ENCODE measurements around the gene KCTD20.

KCTD20 gene

DNA sequence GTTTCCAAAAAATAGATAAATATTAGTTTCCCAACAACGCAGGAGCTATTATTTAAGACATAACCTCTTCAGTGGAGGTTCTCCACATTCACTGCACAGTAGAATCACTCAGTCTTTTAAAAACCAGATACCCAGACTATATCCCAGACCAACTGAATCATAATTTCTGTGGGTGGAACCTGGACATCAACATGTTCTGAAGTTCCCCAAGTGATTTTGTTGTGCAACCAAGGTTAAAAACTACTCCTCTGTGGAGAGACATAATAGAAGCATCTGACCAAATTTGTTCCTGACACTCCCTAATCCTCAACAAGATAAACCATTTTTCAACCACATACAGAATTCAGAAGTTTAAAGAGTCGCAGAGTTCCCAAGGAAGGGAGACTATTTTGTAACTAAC lies 62.2 kb downstream of the KCTD20 start:
- Histone ChIP-seq H3K27me3 (ENCODE audit: control insufficient read depth in 5 of 5, insufficient read depth in 4 of 5, low read length in 5 of 5) (no peaks in the 10 kb centered on the region), H3K4me3 (ENCODE audit: low read depth in 1 of 5, low read length in 5 of 5) (no peak overlapping the region), H3K4me1 (ENCODE audit: control insufficient read depth in 5 of 5, insufficient read depth in 5 of 5, low read length in 5 of 5) (peaks cover 0 to 25% (median 13%) of the 10 kb centered on the region in 5 donors), H3K36me3 (ENCODE audit: control insufficient read depth in 5 of 5, insufficient read depth in 5 of 5, low read length in 5 of 5) (peaks cover 15 to 44% (median 21%) of the 10 kb centered on the region in 5 donors), H3K9ac (ENCODE audit: low read length in 5 of 5) (no peak overlapping the region), H3K27ac (ENCODE audit: low read depth, low read length) (no peak overlapping the region), H3K9me3 (ENCODE audit: control insufficient read depth in 5 of 5, low read length in 5 of 5) (no peaks in the 10 kb centered on the region)

DNA sequence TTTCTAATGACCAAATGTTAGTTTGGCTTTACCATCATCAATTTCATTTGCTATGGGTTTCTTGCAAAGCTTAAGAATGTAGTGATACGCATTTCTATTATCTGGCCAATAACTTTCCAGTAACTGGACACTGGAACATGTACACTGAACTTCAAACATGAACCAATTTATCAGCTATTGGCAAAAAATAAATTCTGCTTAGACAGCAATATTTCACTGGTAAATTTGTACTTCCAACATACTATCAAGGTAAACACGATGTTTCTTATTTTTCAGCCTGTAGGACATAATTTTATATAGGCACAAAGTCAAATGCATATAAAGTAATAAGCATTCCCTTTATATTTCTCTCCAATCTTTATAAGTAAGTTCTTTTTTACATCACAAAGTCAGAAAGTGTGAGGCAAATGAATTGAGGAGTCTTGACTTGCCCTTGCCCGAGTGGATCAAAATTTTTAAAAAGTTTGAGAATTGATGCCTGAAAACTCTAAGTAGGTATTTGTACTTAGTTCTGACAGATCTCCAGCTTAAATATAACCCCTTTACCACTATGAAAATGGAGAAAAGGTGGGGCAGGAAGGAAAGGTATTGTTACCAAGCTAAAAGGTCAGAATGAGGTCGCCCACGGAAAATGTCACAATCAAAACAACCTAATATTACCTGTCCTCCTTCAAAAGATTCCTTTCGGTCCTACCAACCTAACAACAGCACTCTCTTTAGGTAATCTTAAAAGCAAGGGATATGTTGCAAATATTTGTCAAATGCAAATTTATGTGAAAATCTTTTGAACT lies 63.1 kb downstream of the KCTD20 start:
- Histone ChIP-seq H3K27me3 (ENCODE audit: control insufficient read depth in 5 of 5, insufficient read depth in 4 of 5, low read length in 5 of 5) (no peaks in the 10 kb centered on the region), H3K4me1 (ENCODE audit: control insufficient read depth in 5 of 5, insufficient read depth in 5 of 5, low read length in 5 of 5) (peaks cover 0 to 26% (median 20%) of the 10 kb centered on the region in 5 donors), H3K9ac (ENCODE audit: low read length in 5 of 5) (no peak overlapping the region), H3K36me3 (ENCODE audit: control insufficient read depth in 5 of 5, insufficient read depth in 5 of 5, low read length in 5 of 5) (peaks cover 18 to 53% (median 29%) of the 10 kb centered on the region in 5 donors), H3K4me3 (ENCODE audit: low read depth in 1 of 5, low read length in 5 of 5) (no peak overlapping the region), H3K27ac (ENCODE audit: low read depth, low read length) (no peak overlapping the region), H3K9me3 (ENCODE audit: control insufficient read depth in 5 of 5, low read length in 5 of 5) (no peaks in the 10 kb centered on the region)

DNA sequence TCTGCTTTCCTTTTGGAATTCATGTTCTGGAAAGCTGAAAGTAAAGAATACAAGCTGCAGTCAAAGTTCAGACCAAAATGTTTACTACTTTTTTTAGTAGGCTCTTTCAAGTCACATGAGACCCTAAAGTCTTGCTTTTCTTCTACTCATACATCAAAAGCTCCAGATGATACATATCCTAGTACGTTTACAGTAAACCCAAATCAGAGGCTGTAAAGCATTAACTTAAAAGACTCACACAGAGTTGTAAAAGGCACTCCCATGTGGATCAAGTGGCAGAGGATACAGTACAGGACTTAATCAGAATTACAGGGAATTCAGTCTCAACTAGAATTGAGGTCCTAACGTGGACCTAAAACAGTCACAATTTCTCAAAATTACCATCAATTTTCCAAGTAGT lies 63.8 kb downstream of the KCTD20 start:
- Histone ChIP-seq H3K4me1 (ENCODE audit: control insufficient read depth in 5 of 5, insufficient read depth in 5 of 5, low read length in 5 of 5) (peaks cover 0 to 26% (median 20%) of the 10 kb centered on the region in 5 donors), H3K9ac (ENCODE audit: low read length in 5 of 5) (no peak overlapping the region), H3K4me3 (ENCODE audit: low read depth in 1 of 5, low read length in 5 of 5) (no peak overlapping the region), H3K27me3 (ENCODE audit: control insufficient read depth in 5 of 5, insufficient read depth in 4 of 5, low read length in 5 of 5) (no peaks in the 10 kb centered on the region), H3K27ac (ENCODE audit: low read depth, low read length) (no peak overlapping the region), H3K9me3 (ENCODE audit: control insufficient read depth in 5 of 5, low read length in 5 of 5) (no peaks in the 10 kb centered on the region), H3K36me3 (ENCODE audit: control insufficient read depth in 5 of 5, insufficient read depth in 5 of 5, low read length in 5 of 5) (peaks cover 19 to 53% (median 29%) of the 10 kb centered on the region in 5 donors)

DNA sequence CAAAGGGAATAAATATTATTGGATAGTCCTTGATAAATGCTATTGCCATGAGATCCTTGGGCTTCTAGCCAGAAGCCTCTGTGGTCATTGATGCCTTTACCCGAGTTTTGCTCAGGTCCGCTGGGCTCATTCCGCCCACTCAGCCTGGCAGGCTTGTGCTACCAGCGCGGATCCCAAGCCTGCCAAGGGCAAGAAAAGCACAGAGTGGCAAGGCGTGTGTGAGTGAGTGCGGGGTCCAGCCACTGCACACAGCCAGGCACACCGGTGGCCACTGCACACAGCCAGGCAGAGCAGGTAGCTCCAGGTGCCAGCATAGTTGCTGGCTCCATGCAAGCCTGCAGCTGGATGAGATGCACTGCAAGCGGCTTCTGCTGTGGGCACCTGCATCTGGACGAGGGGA lies 65.7 kb downstream of the KCTD20 start:
- H3K9me3 ChIP-seq (ENCODE audit: control insufficient read depth in 5 of 5, low read length in 5 of 5), result no peaks in the 10 kb centered on the region
- no peak overlapping the region for H3K9ac ChIP-seq (ENCODE audit: low read length in 5 of 5)
- H3K36me3 ChIP-seq (ENCODE audit: control insufficient read depth in 5 of 5, insufficient read depth in 5 of 5, low read length in 5 of 5), result peaks cover 16 to 60% (median 29%) of the 10 kb centered on the region in 5 donors
- H3K27ac ChIP-seq (ENCODE audit: low read depth, low read length), result no peak overlapping the region
- no peaks in the 10 kb centered on the region for H3K27me3 ChIP-seq (ENCODE audit: control insufficient read depth in 5 of 5, insufficient read depth in 4 of 5, low read length in 5 of 5)
- H3K4me3 ChIP-seq (ENCODE audit: low read depth in 1 of 5, low read length in 5 of 5), result no peak overlapping the region
- peaks cover 0 to 26% (median 20%) of the 10 kb centered on the region in 5 donors for H3K4me1 ChIP-seq (ENCODE audit: control insufficient read depth in 5 of 5, insufficient read depth in 5 of 5, low read length in 5 of 5)

DNA sequence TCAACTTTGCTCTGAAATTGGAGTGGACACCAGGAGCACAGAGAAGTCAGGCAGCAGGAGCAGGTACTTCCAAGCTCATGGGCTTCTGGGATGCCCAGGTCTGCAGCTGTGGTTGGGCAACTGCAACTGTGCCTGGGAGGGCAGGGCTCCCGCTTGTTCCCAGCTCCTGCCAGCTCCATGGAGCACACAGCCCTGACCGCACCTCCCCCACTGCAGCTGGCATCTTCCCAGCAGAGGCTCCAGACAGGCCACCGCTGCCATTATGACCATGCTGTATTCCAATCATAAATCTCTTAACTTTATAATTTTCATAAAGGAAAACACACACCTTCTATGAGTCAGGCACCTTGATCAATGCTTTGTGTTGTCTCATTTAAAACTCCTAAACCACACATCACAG lies 67.6 kb downstream of the KCTD20 start:
- Histone ChIP-seq H3K9me3 (ENCODE audit: control insufficient read depth in 5 of 5, low read length in 5 of 5) (no peaks in the 10 kb centered on the region), H3K4me3 (ENCODE audit: low read depth in 1 of 5, low read length in 5 of 5) (no peak overlapping the region), H3K4me1 (ENCODE audit: control insufficient read depth in 5 of 5, insufficient read depth in 5 of 5, low read length in 5 of 5) (peaks cover 0 to 26% (median 20%) of the 10 kb centered on the region in 5 donors), H3K9ac (ENCODE audit: low read length in 5 of 5) (no peak overlapping the region), H3K27ac (ENCODE audit: low read depth, low read length) (no peak overlapping the region), H3K36me3 (ENCODE audit: control insufficient read depth in 5 of 5, insufficient read depth in 5 of 5, low read length in 5 of 5) (peaks cover 23 to 59% (median 37%) of the 10 kb centered on the region in 5 donors), H3K27me3 (ENCODE audit: control insufficient read depth in 5 of 5, insufficient read depth in 4 of 5, low read length in 5 of 5) (no peaks in the 10 kb centered on the region)

DNA sequence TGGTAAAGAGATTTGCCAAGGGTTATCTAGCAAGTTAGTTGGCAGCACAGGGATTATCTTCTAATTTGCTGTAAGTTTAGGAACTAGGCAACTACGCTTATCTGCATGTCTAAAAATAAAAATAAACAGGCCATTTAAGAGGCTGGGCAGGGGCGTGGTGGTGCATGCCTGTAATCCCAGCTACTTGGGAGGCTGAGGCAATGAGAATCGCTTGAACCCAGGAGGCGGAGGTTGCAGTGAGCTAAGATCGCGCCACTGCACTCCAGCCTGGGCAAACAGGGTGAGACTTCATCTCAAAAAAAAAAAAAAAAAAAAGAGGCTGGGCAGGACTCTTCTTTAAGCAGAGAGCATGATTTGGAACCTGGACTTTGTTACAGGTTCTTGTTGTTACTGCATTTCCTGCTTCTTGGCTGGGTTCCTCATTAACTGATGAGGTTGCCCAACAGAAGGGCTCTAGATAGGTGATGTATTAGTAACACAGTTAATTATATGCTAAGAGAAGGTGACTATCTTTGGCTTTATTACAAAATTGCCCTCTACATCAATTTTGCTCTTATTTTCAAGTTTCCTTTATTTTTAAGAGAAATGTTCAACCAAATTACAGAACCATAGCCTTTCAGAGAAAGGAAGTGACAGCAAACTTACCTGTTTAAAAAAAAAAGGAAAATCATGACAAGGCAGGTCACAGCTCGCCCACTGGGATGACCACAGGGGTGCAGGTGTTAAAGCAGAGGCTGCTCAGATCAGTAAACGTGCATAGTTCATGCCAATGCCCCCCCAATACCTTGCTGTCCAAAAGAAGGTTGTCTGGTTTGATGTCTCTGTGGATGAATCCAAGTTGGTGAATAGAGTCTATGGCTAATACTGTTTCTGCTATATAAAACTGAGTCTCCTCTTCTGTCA lies 72.0 kb downstream of the KCTD20 start:
- Histone ChIP-seq H3K9ac (ENCODE audit: low read length in 5 of 5) (no peak overlapping the region), H3K36me3 (ENCODE audit: control insufficient read depth in 5 of 5, insufficient read depth in 5 of 5, low read length in 5 of 5) (peaks cover 24 to 66% (median 43%) of the 10 kb centered on the region in 5 donors), H3K27ac (ENCODE audit: low read depth, low read length) (no peak overlapping the region)

DNA sequence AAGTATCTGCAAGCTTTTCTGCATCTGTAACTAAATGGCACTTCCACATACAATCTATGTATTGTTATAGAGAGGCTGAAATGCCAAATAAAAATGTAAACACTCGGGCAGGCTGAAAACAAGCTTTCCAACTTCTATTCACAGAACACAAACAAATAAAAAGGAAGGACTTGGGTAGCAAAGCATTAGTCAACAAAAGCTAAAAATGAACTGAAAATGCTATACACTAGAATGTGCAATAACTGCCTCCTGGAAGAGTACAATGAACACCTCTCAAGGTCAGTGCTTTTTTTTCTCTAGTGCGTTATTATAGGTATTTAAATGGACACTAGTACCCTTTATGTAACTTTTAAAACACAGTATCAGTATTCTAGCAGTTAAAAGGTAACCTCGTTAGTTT lies 73.0 kb downstream of the KCTD20 start:
- H3K9me3 ChIP-seq (ENCODE audit: control insufficient read depth in 5 of 5, low read length in 5 of 5), result no peaks in the 10 kb centered on the region
- peaks cover 32 to 66% (median 43%) of the 10 kb centered on the region in 5 donors for H3K36me3 ChIP-seq (ENCODE audit: control insufficient read depth in 5 of 5, insufficient read depth in 5 of 5, low read length in 5 of 5)
- no peak overlapping the region for H3K27ac ChIP-seq (ENCODE audit: low read depth, low read length)
- H3K27me3 ChIP-seq (ENCODE audit: control insufficient read depth in 5 of 5, insufficient read depth in 4 of 5, low read length in 5 of 5), result no peaks in the 10 kb centered on the region
- no peak overlapping the region for H3K4me3 ChIP-seq (ENCODE audit: low read depth in 1 of 5, low read length in 5 of 5)
- no peak overlapping the region for H3K9ac ChIP-seq (ENCODE audit: low read length in 5 of 5)
- H3K4me1 ChIP-seq (ENCODE audit: control insufficient read depth in 5 of 5, insufficient read depth in 5 of 5, low read length in 5 of 5), result peaks cover 0 to 6% (median 0%) of the 10 kb centered on the region in 5 donors

More for the DNA sequence above, 72.0 kb downstream of the KCTD20 start:
- no peak overlapping the region for H3K4me3 ChIP-seq (ENCODE audit: low read depth in 1 of 5, low read length in 5 of 5)
- H3K4me1 ChIP-seq (ENCODE audit: control insufficient read depth in 5 of 5, insufficient read depth in 5 of 5, low read length in 5 of 5), result peaks cover 0 to 13% (median 0%) of the 10 kb centered on the region in 5 donors
- H3K9me3 ChIP-seq (ENCODE audit: control insufficient read depth in 5 of 5, low read length in 5 of 5), result no peaks in the 10 kb centered on the region
- H3K27me3 ChIP-seq (ENCODE audit: control insufficient read depth in 5 of 5, insufficient read depth in 4 of 5, low read length in 5 of 5), result no peaks in the 10 kb centered on the region

DNA sequence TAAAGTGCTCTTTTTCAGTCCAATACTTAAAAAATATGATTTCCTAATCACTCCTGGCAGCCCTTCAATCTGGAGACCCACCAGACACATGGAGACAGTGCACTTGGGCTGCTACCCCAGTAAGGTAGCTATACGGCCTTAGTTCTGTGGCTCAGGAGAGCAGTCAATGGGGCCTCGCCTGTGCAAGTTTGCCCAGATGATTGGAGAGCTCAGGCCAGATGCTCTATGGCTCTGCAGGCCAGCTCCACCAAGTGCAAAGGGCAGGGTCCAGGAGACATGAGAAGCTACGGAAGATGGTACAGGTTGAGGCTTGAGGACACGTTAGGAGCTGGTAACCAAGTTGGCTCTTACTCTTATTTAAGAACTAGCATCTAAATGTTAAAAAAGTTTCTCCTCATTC lies 73.8 kb downstream of the KCTD20 start:
- H3K36me3 ChIP-seq (ENCODE audit: control insufficient read depth in 5 of 5, insufficient read depth in 5 of 5, low read length in 5 of 5), result peaks cover 37 to 70% (median 48%) of the 10 kb centered on the region in 5 donors
- peak overlapping the region in 1 of 5 donors; percentile 24 for H3K9ac ChIP-seq (ENCODE audit: low read length in 5 of 5)
- H3K4me3 ChIP-seq (ENCODE audit: low read depth in 1 of 5, low read length in 5 of 5), result no peak overlapping the region
- H3K27ac ChIP-seq (ENCODE audit: low read depth, low read length), result no peak overlapping the region
- H3K4me1 ChIP-seq (ENCODE audit: control insufficient read depth in 5 of 5, insufficient read depth in 5 of 5, low read length in 5 of 5), result peaks cover 0 to 6% (median 0%) of the 10 kb centered on the region in 5 donors
- H3K27me3 ChIP-seq (ENCODE audit: control insufficient read depth in 5 of 5, insufficient read depth in 4 of 5, low read length in 5 of 5), result no peaks in the 10 kb centered on the region
- H3K9me3 ChIP-seq (ENCODE audit: control insufficient read depth in 5 of 5, low read length in 5 of 5), result no peaks in the 10 kb centered on the region

DNA sequence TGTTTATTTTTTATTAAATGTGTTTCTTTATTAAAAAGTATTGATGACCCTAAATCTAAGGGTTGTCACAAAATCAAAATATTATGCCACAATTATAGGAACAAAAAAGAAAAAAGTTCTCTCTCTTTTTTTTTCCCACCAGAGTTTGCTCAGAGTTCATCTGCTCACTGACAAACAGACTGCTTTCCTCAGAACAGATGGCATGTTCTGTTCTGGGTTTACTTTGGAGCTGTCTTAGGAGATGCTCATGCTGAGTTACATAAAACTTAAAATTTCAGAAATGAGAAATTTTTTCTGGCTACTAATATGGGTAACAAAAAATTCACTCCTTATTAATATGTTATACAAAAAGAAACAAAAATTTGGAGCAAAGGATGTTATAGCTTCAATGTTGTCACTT lies 74.2 kb downstream of the KCTD20 start:
- Histone ChIP-seq H3K27me3 (ENCODE audit: control insufficient read depth in 5 of 5, insufficient read depth in 4 of 5, low read length in 5 of 5) (no peaks in the 10 kb centered on the region), H3K36me3 (ENCODE audit: control insufficient read depth in 5 of 5, insufficient read depth in 5 of 5, low read length in 5 of 5) (peaks cover 40 to 72% (median 53%) of the 10 kb centered on the region in 5 donors), H3K27ac (ENCODE audit: low read depth, low read length) (no peak overlapping the region), H3K9me3 (ENCODE audit: control insufficient read depth in 5 of 5, low read length in 5 of 5) (no peaks in the 10 kb centered on the region), H3K4me3 (ENCODE audit: low read depth in 1 of 5, low read length in 5 of 5) (no peak overlapping the region), H3K4me1 (ENCODE audit: control insufficient read depth in 5 of 5, insufficient read depth in 5 of 5, low read length in 5 of 5) (peaks cover 0 to 6% (median 0%) of the 10 kb centered on the region in 5 donors), H3K9ac (ENCODE audit: low read length in 5 of 5) (no peak overlapping the region)

DNA sequence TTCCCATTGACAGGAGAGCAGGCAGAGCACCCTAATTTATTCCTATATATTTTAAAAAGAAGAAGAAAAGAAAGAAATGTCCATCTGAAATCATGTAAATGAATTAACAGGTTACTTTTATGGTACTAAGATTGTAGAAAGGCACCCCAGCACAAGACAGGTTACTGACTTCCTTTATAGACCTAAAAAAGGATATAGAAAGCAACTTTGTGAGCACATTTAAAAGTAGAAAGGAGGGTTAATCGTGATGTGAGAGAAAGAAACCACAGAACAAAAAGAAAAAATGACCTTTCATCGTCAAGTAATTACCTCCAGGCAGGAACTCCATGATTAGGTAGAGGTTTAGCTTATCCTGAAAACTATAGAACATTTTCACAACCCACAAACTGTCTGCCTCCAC lies 74.6 kb downstream of the KCTD20 start:
- no peaks in the 10 kb centered on the region for H3K9me3 ChIP-seq (ENCODE audit: control insufficient read depth in 5 of 5, low read length in 5 of 5)
- no peak overlapping the region for H3K9ac ChIP-seq (ENCODE audit: low read length in 5 of 5)
- H3K4me1 ChIP-seq (ENCODE audit: control insufficient read depth in 5 of 5, insufficient read depth in 5 of 5, low read length in 5 of 5), result peaks cover 0 to 6% (median 0%) of the 10 kb centered on the region in 5 donors
- no peaks in the 10 kb centered on the region for H3K27me3 ChIP-seq (ENCODE audit: control insufficient read depth in 5 of 5, insufficient read depth in 4 of 5, low read length in 5 of 5)
- peaks cover 42 to 72% (median 55%) of the 10 kb centered on the region in 5 donors for H3K36me3 ChIP-seq (ENCODE audit: control insufficient read depth in 5 of 5, insufficient read depth in 5 of 5, low read length in 5 of 5)
- no peak overlapping the region for H3K27ac ChIP-seq (ENCODE audit: low read depth, low read length)
- no peak overlapping the region for H3K4me3 ChIP-seq (ENCODE audit: low read depth in 1 of 5, low read length in 5 of 5)

All from subcutaneous abdominal adipose tissue (tissue), 5 donors.